8988T (cell line): ENCODE data around the gene ACTG2.
"Not testable (repeated sequence)": the region's sequence is repeated elsewhere in the genome, so short reads cannot be mapped to it uniquely, and the experiment has no call there.

Experiments used
- DNase-seq: peaks from one replicate; pipeline ENCODE4 v3.0.0; 2011

ACTG2 gene

GRCh38 chr2:73893764-73894474 lies 1.1 kb downstream of the ACTG2 start:
- DNase-seq, result no peak

GRCh38 chr2:73894475-73894850 lies 1.7 kb downstream of the ACTG2 start:
- no peak for DNase-seq

GRCh38 chr2:73894877-73895276 lies 2.1 kb downstream of the ACTG2 start:
- DNase-seq, result no peak

DNA sequence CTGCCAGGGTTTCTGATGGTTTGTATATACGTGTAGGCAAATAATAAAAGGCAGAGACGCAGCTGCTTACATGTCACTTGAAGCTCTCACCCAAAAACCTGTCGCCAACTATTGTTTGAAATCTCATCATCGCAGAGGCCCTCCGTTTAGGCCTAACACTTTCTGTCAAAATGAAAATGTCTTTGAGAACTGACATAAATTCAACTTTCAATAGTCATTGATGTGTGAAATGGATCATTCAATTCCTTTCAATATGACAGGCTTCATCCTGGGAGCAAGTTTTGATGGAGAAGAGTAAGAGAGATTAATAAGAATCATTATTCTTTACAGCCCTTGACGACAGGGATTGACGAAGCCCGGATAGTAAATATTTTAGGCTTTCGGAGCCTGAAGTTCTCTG lies 2.7 kb downstream of the ACTG2 start:
- no peak for DNase-seq

DNA sequence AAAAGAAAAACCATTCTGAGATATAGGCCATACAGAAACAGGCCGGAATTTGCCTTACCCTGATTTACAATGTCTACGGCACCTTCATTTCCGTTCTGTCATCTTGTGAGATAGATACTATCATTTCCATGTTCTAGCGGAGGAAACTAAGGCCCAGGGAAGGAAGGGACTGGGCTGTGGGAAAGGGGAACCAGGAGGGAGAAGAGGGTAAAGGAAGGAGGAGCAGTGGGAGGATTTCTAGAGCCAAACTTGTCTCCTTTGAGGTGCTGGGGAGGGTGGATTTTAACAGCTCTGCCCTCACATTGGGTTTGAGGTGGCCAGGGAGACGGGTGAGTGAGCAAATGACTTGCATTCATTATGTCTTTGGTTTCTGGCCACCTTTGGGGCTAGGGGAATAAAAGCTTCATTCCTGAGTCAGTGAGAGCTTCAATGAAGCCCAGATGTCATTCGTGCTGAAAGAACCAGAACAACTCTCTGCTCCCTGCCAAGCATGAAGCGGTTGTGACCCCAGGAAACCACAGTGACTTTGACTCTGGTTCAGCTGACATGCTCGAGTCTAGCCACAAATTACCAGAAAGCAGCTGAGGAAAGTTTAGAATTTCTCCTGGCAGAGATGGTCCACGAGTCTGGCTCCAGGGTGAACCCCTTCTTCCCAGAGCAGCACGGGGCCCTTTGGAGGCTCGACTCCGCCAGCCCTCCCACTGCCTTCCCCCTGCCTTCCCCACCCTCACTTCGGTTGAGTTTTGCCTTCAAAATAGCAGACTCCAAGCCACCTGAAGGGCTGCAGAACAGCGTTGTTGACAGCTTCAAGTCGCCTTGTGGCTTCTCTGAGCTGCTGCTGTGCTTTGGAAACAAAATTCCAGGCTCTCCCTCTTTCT lies 3.8 kb downstream of the ACTG2 start:
- no peak for DNase-seq

GRCh38 chr2:73897240-73897583 lies 4.4 kb downstream of the ACTG2 start:
- no peak for DNase-seq

DNA sequence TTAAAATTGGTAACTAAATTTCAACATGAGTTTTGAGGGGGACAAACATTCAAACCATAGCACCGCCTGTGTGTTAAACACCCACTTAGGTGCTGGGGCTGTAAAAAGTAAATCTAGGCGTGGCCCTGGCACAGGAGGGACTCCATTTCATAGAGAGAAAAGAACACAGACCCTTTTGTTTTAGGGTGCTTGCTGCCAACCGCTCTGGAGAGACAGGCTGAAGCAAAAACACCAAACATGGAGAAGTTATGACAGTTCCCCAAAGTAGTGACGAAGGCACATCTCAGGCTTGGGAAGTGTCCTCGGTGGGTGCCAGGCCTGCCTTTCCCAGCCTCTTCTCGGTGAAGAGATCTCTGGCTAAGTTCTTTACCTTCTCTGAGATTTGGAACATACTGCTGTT lies 5.1 kb downstream of the ACTG2 start:
- no peak for DNase-seq

- no peak for DNase-seq
Measured at GRCh38 chr2:73899801-73900336, 7.1 kb downstream of the ACTG2 start.

DNA sequence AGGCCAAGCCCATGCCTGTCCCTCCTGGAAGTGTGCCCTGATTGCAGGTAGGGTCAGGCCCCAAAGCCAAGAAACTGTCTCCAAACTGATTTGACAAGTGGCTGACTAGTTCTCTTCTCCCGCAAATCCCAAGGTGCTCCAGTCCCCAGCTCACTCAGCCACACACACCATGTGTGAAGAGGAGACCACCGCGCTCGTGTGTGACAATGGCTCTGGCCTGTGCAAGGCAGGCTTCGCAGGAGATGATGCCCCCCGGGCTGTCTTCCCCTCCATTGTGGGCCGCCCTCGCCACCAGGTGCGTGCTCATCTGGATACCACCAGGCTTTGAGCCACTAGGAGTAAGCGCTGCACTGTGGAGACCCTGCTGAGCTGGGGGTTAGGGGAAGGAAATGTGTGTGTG lies 8.3 kb downstream of the ACTG2 start:
- no peak for DNase-seq

DNA sequence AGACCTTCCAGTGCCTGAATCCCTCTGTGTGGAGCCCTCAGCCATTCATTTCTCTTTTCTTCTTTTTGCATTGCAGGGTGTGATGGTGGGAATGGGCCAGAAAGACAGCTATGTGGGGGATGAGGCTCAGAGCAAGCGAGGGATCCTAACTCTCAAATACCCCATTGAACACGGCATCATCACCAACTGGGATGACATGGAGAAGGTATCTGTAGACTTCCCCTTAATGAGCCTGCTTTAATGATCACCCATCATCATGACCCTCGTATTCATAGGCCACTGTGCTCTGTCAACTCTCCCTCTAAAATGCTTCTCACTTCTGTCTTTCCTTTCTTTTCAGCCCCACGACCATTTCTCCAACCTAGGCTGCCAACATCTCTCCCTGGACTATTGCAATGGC lies 9.5 kb downstream of the ACTG2 start:
- no peak for DNase-seq

GRCh38 chr2:73903313-73903712 lies 10.5 kb downstream of the ACTG2 start:
- no peak for DNase-seq

DNA sequence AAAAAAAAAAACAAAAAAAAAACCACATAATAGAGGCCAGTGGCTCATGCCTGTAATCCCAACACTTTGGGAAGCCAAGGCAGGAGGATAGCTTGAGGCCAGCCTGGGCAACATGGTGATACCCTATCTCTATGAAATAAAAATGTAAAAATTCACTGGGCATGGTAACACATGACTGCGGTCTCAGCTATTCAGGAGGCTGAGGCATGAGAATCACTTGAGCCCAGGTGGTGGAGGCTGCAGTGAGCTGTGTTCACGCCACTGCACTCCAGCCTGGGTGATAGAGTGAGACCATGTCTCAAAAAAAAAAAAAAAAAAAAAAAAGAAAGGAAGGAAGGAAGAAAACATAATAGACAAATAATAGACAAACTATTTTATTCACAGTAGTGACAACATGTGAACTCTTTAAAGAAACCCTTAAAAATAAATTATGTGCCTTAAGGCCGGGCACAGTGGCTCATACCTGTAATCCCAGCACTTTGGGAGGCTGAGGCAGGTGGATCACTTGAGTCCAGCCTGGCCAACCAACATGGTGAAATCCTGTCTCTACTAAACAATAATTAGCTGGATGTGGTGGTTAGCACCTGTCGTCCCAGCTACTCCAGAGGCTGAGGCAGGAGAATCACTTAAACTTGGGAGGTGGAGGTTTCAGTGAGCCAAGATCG lies 11.3 kb downstream of the ACTG2 start:
- DNase-seq, result not testable (repeated sequence)

DNA sequence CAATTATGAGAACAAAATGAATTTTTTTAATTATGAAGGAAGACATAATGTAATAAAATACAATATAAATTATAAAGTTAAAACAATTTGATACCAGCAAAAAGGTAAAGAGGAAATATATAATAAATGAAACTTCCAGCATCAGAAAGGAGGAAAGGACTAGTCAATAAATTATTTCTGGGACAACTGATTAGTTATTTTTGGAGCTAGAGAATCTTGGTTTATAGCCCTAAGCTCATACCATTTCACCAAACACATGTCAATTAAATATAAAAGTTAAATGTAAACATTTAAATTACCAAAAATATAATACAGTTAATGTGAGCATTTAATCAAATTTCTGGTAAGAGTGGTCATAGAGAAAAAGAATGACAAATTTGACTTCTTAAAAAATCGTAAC lies 12.1 kb downstream of the ACTG2 start:
- no peak for DNase-seq

DNA sequence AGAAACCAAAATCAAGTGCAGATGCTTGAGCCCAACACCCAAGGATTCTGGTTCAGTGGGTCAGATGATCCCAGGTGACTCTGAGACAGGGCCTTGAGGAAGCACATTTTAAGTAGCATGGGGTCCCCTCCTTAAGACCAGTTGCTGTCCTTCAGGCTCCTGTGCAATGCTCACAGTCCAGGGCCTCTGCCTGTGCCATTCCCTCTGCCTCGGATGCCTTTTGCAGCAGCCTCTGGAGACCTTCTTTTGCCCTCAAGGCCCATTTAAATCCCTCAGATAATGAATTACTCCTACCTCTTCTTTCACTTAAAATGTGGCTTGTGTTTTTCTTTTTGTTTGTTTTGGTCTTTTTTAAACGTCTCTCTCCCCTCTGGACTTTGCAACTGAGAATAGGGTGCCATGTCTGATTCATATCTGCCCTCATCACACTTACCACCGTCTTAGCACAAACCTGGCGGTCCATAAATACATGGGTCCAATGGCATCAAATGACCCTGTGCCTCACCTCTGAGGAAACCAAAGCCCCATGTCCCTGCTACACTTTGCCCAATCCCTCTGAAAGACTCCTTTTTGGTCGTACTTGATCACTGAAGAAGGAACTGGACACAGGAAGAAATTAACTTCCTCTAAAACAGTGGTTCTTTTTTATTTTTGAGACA lies 14.2 kb downstream of the ACTG2 start:
- DNase-seq, result no peak

GRCh38 chr2:73907840-73908452 lies 15.1 kb downstream of the ACTG2 start:
- DNase-seq, result no peak

GRCh38 chr2:73908689-73909652 lies 16.2 kb downstream of the ACTG2 start:
- no peak for DNase-seq

- no peak for DNase-seq
Measured at GRCh38 chr2:73910873-73911547, 18.2 kb downstream of the ACTG2 start.

GRCh38 chr2:73911548-73912208 lies 18.9 kb downstream of the ACTG2 start:
- no peak for DNase-seq

- no peak for DNase-seq
Measured at GRCh38 chr2:73913414-73914054, 20.7 kb downstream of the ACTG2 start.

DNA sequence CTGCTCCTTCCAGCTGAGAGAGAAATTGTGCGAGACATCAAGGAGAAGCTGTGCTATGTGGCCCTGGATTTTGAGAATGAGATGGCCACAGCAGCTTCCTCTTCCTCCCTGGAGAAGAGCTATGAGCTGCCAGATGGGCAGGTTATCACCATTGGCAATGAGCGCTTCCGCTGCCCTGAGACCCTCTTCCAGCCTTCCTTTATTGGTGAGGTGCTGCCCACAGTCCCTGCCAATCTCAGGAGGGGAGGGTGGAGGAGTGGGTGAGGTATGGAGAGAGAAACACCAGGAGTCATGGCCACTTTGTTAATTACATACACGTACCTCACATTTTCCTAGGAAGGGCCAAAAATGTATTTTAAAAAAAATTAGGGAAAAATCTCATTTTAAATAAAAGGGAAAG lies 21.9 kb downstream of the ACTG2 start:
- no peak for DNase-seq
